HG03342 (cell line): ENCODE results near the gene PTPRO.
"Not testable (repeated sequence)": the region's sequence is repeated elsewhere in the genome, so short reads cannot be mapped to it uniquely, and the experiment has no call there.

Experiments used
- ATAC-seq: cut with Tn5 transposase; IDR thresholded peaks from one replicate; pipeline ENCODE4 v1.9.1; 2021; ENCODE audit warnings: mild to moderate bottlenecking, moderate library complexity; ENCODE audit not compliant: unreplicated experiment

PTPRO gene

GRCh38 chr12:15599266-15600037 lies 277.1 kb downstream of the PTPRO start:
- ATAC-seq: no peak

- ATAC-seq: no peak
Measured at GRCh38 chr12:15600223-15600935, 278.1 kb downstream of the PTPRO start.

- no peak for ATAC-seq
Measured at GRCh38 chr12:15601210-15601800, 279.0 kb downstream of the PTPRO start.

GRCh38 chr12:15602051-15602672 lies 279.9 kb downstream of the PTPRO start:
- no peak for ATAC-seq

- no peak for ATAC-seq
Measured at GRCh38 chr12:15603474-15604085, 281.3 kb downstream of the PTPRO start.

- ATAC-seq: no peak
Measured at GRCh38 chr12:15605881-15606590, 283.7 kb downstream of the PTPRO start.

GRCh38 chr12:15608406-15608805 lies 286.1 kb downstream of the PTPRO start:
- ATAC-seq: no peak

- no peak for ATAC-seq
Measured at GRCh38 chr12:15608941-15609340, 286.6 kb downstream of the PTPRO start.

- no peak for ATAC-seq
Measured at GRCh38 chr12:15613981-15614380, 291.7 kb downstream of the PTPRO start.

GRCh38 chr12:15616495-15616894 lies 294.2 kb downstream of the PTPRO start:
- ATAC-seq: not testable (repeated sequence)

- ATAC-seq: no peak
Measured at GRCh38 chr12:15620741-15621539, 298.6 kb downstream of the PTPRO start.

GRCh38 chr12:15625075-15625474 lies 302.8 kb downstream of the PTPRO start:
- ATAC-seq: no peak

- ATAC-seq: no peak
Measured at GRCh38 chr12:15627995-15628945, 306.0 kb downstream of the PTPRO start.

- peak; percentile 73 for ATAC-seq
Measured at GRCh38 chr12:15629108-15629507, 306.8 kb downstream of the PTPRO start.

GRCh38 chr12:15629761-15630160 lies 307.5 kb downstream of the PTPRO start:
- no peak for ATAC-seq

GRCh38 chr12:15631007-15631715 lies 308.9 kb downstream of the PTPRO start:
- no peak for ATAC-seq

- no peak for ATAC-seq
Measured at GRCh38 chr12:15632708-15633107, 310.4 kb downstream of the PTPRO start.

- ATAC-seq: no peak
Measured at GRCh38 chr12:15633201-15633600, 310.9 kb downstream of the PTPRO start.
